ENCODE data around the gene CALHM3.

DNA sequence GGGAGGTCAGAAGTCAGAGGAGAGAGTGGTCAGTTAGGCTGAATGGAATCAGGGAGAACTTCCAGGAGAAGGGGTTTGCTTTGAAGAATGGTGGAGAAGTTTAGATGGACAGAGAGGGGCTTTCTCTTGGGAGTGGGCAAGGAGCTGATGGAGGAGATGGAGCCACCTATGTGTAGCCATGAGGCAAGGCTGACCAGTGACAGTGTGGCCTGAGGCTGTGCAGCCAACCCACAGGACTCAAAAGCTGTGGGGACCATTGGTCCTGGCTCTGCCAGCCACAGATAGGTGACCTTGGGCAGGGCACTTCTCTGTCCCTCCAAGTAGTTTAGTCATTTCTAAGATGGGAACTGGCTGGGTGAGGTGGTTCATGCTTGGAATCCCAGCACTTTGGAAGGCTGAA is 33.1 kb upstream of the CALHM3 start:
- TF ChIP-seq EZH2 (IDR thresholded peaks at IDR 0.05; ENCODE audit: borderline replicate concordance): no peak
- TF ChIP-seq, protein P1, sequence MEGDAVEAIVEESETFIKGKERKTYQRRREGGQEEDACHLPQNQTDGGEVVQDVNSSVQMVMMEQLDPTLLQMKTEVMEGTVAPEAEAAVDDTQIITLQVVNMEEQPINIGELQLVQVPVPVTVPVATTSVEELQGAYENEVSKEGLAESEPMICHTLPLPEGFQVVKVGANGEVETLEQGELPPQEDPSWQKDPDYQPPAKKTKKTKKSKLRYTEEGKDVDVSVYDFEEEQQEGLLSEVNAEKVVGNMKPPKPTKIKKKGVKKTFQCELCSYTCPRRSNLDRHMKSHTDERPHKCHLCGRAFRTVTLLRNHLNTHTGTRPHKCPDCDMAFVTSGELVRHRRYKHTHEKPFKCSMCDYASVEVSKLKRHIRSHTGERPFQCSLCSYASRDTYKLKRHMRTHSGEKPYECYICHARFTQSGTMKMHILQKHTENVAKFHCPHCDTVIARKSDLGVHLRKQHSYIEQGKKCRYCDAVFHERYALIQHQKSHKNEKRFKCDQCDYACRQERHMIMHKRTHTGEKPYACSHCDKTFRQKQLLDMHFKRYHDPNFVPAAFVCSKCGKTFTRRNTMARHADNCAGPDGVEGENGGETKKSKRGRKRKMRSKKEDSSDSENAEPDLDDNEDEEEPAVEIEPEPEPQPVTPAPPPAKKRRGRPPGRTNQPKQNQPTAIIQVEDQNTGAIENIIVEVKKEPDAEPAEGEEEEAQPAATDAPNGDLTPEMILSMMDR (IDR thresholded peaks at IDR 0.05; ENCODE audit: poor library complexity): no peak
- TF ChIP-seq EZH2phosphoT487 (IDR thresholded peaks at IDR 0.05; ENCODE audit: low read depth, severe bottlenecking, unreplicated experiment): no peak

All from hepatocyte (in vitro differentiated cells).